IPS-NIHi7 (cell line): ENCODE results near the gene PER2.
A peak's percentile ranks its signal among the peaks of the same experiment; 100 is the strongest.

Experiments
- DNase-seq: peaks from one replicate; pipeline ENCODE4 v3.0.0; 2012; ENCODE audit warnings: mixed read lengths; ENCODE audit errors: extremely low spot score

The PER2 gene

DNA sequence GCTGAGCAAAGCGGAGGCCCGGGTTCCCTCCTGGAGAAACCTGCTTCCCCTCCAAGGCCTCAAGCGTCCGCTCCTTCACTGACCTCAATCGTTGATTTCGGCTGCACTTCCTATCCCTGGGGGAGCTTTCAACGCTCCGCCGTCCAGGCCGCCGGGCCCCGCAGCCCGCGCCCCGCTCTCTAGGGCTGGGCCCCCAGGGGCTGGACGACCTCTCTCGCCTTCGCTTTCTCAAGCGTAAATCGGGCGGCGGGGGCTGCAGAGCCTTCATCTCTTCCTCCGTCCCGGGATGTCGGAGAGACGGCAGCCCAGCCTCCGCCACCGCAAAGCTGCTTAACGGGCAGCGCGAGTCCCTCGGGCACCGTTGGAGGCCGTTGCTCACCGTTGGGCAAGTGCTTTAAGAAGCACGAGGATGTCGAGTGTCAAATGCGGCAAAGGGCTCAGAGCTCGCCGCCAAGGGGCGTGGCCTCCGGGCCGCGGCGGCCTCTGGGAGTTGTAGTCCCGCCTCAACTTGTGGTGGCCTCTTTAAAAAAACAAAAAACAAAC, 57.1 kb downstream of the PER2 start:
- DNase-seq: peak; percentile 88

DNA sequence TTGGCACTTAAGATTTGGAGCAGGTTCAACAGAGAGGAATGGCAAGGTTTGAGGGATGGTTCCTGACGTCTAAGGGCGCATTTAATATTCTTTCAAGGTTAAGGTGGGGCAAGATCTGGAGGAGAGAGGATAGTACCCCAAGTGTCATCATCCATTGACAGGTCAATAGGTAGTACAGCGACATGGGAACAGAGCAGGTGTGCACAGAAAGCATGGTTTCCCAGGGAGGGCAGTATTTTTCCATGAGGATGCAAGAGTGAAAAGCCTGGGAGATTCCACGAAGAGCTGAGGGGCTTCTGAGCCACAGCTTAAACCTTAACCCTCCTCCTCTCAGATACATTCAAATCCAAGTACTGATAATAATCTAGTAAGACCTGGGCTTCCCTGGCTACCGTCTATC, 57.7 kb downstream of the PER2 start:
- DNase-seq: no peak

DNA sequence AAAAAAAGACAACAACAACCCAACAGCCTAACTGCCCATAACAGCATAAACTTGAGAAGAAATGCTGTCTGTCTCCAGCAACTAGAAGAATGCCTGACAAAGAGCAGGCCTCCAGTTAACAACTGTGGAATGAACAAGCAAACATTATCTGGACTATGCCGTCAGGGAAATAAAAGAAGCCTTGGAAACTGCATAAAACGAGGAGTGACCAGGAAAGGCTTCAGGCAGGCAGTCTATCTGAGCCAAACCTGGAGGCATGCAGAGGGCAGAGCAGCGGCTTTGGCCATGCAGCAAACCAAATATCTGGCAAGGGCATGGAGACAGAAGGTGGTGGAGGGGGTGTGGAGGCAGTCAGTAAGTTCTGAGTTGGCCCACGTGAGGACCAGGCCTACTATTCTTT, 59.7 kb downstream of the PER2 start:
- no peak for DNase-seq

DNA sequence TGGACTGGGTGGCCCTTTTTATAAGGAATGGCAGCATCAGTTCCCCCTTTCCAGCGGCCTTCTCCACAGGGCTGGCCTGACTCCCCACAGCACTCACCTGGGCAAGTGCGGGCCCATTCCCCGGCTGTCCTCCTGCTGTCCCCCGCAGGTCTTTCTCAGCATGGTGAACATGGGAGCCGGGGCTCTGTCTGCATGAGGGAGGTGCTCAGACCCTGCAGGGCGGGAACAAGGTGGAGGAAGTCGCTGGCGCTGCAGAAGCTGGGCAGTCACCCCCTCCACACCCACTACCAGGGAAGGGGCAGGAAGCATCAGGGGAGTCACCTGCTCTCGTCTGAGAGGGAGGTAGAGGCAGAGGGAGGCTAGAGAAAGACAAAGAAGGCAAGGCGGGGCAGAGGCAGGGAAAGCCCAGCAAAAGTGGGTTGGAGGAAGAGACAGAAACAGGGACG, 60.8 kb downstream of the PER2 start:
- no peak for DNase-seq

DNA sequence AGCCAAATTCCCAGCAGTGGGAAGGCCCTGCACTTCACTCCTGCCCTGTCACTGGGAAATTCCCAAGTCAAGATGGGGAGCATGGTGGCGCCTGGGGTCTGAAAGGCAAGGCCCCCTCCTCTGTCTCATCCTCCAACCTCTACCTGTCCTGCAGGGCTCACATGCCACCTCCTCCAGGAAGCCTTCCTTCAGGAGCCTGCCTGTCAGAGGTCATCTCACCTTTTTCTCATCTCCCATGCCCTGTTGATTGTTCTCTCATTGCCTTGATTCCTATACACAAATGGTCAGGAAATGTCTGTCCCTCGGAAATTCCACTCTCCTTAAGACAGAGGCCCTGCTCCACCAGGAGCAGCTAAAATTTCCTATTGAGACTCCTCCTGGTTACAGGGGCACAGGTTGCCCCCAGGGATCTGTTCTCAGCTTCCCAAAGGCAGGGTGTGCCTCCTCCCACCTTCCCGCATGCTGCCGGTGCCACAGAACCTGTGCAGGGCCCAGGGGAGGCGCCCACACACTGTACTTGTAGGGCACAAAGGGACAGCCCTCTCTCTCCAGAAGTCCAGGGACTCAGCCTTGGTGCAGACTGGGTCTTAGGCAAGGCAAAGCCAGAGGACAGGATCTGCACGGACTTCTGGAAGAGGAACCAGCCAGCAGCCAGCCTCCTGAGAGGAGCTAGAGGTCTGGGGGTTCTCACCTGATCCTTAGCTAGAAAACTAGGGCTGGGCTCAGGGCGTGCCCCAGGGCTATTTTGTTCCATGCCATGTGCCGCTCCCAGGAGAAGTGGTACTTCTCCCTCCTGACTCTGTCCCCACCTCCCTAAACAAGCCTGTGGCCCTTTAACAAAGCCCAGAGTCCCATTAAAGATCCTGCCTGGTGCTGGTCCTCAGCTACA, 61.5 kb downstream of the PER2 start:
- no peak for DNase-seq

DNA sequence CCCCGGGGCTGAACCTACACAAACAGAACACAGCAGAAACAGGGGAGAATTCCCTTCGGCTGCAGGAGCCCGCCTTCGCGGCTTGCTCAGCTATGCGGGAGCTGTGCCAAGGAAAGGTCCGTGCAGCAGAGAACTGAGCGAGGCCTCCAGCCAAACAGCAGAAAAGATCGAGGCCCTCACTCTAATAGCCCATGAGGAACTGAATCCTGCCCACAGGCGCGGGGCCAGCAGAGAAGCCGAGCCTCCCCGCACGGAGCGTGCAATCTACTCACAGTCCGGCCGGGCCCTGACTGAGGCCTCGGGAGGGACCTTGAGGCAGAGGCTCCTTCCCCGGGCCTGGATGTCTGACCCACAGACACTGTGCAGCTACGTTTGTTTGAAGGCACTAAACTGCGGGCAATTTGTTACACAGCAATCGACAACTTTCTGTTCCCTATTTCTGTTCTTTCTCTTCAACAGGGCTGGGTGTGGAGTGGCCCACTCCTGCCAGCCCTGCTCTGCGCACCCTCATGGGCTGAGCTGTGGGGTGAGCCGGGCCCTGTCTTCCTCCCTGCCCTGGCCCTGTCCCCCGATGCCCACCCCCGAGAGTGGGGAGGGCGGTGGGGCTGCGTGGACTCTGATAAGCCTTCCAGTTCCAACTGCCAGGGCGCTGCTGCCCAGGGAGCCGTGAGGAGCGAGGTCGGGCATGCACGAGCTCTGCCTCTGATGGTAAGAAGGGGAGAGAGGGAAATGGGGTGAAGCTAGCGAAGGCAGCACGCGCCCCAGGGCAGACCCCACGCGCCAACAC, 62.3 kb downstream of the PER2 start:
- no peak for DNase-seq

DNA sequence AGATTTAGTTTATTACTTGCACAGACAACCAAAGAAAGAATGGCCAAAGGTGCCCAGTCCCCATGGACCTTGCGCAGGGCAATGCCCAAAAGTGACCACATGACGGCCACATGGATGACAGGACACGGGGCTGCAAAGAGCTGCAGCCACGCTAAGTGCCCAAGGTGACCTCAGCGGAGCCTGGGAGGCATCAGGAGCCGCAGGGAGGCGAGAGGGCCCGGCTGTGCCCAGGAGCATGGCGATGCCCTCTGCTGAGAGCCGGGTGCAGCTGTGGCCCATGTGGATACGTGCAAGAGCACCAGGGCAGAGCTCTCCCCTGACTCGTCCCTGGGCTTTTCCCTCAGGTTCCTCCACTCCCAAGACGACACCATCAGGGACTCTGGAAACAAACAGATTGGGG, 63.3 kb downstream of the PER2 start:
- no peak for DNase-seq

DNA sequence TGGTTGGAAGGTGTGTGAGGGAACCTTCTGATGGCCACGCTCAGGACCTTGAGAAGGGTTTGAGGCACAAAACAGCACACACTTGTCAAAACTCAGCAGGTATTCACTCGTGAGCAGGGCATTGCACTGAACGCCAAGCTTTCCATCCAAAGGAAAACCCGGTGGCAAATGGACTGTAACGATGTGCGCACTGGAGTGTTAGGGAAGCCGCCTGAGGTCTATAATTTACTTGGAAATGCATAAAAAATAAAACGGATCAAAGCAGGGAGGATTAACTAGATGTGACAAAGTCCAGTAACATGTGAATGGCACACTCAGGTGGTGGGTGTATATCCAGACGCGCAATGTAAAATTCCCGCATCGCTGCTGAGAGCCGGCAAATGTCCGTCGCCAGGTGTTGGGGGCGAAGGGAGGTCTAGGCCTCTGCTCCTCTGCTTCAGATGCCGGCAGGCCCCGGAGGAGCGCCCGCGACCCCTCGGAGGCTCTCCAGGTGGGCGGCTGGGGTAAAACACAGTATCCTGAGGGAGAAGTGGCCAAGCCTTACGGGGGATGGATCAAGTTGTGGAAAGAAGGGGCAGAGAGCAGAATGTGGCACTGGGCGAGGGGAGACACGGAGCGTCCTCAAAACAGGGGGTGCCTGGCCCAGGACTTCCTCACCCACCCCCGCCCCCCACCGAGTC, 63.9 kb downstream of the PER2 start:
- DNase-seq: no peak

DNA sequence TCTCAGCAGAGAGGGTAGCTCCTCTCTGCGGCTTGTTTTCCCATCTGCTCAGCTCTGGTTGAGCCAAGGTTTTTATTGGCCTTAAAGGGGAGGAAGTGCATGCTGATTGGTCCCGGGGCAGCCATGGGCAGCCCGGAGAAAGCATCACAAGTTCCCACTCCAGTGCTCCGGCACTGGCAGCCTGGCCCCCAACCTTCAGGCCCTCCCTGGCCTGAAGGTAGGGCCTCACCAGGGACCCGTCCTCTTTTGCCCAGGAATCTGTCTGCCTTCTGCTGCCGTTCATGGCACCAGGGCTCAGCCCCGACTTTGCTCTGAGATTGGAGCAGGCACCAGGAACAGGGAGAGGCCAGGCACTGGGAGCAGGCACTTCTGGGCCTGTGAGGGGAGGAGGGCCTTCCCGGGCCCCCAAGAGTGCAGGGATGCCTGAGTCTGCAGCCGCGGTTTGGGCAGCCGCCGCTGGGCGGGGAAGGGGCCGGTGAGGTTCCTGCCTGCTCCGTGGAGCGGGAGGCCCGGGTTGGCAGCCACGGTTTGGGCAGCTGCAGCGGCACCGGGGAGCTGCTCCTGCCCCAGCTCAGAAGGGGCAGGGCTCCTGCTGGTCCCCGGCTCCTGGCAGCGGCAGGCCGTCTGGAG, 67.4 kb downstream of the PER2 start:
- DNase-seq: no peak

DNA sequence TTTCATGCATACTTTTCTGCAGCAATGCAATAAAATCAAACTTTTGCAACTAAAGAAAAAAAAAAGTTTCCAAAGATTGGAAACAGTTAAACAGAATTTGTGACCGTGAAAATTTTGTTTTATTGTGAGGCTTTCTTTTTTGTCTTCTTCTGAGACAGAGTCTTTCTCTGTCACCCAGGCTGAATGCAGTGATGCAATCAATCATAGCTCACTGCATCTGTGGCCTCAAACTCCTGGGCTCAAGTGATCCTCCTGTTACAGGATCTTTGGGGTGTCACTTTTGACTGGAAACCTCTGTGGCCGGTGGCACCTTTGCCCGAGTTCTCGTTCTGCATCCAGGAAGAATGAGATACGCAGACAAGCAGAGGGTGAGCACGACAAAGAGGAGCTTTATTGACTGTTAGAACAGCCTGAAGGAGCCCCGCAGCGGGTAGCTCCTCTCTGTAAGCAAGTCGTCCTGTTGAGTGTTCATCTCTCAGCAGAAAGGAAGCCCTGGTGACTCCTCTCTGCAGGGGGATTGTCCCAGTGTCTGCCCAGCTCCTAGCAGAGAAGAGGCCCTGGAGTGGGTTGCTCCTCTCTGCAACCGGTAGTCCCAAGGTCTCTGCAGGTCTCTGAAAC, 68.0 kb downstream of the PER2 start:
- DNase-seq: no peak

DNA sequence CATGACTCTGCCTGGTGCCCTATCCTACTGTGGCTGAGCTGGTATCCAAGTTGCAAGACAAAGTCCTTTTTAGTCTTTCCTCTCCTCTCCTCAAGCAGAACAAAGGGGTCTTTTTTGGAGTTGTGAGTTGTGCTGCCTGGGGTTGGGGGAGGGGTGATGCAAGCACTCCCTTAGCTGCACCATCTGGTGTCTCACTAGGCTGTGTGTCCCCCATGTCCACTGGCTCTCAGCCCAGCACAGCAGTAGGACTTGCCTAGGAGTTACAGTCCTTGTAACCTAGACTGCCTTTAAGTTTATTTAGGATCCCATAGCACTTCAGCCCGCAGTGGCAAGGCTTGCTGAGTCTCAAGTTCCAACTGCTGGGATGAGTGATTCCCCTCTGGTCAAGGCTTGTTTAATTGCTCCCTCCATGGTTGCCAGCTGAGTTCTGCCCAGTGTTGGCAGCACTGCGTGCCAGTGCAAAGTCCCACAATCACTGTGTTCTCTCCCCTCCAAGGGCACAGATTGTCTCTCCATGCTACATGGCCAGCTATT, 71.7 kb downstream of the PER2 start:
- no peak for DNase-seq

DNA sequence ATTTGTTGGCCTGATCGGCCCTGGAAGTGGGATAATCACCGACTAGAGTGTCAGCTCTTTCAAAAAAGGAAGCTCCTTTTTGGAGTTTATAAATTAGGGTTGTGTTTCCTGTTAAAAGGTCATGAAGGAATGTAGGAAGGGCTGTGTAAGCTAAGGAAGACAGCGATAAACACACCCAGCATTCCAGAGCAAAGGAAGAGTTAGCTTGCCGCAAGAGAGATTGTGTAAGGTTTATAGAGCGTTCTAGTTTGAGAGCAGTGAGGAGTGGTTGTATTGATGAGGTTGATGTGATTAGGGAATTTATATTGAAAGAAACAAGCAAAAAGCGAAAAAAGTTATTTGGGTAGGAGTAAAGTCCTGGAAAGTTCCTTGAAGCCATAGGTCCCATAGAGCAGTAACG, 81.4 kb downstream of the PER2 start:
- DNase-seq: no peak

DNA sequence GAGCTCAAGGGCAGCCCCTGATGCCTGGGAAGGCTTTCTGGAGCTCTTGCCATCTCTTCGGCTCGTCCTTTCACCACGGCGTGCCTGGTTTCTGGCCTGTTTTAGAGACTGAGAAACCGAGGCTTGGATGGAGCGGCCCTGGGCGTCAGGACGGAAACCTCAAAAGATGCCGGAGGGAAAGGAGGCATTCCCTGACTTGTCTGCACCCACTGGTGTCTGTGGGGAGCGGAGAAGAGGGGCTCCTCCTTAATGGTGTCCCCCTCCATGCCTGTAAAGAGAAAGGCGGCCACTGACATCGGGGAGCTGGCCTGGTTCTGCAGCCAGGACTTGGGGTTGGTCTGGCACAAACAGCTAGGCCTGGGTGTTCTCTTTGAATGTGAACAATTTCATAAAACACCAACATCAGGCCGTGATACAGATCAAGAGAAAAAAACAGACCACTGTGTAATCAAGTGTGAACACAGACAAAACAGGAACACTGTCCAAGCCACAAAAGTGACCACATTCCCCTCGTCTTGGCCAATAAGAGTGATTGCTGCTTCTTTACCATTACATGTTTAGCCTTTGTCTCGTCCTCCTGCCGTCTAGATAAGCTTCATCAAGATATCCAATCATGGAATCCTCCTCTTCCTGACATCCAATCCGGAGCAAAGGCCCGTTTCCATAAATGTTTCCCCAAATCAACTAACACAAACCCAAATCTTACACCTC, 84.3 kb downstream of the PER2 start:
- no peak for DNase-seq

DNA sequence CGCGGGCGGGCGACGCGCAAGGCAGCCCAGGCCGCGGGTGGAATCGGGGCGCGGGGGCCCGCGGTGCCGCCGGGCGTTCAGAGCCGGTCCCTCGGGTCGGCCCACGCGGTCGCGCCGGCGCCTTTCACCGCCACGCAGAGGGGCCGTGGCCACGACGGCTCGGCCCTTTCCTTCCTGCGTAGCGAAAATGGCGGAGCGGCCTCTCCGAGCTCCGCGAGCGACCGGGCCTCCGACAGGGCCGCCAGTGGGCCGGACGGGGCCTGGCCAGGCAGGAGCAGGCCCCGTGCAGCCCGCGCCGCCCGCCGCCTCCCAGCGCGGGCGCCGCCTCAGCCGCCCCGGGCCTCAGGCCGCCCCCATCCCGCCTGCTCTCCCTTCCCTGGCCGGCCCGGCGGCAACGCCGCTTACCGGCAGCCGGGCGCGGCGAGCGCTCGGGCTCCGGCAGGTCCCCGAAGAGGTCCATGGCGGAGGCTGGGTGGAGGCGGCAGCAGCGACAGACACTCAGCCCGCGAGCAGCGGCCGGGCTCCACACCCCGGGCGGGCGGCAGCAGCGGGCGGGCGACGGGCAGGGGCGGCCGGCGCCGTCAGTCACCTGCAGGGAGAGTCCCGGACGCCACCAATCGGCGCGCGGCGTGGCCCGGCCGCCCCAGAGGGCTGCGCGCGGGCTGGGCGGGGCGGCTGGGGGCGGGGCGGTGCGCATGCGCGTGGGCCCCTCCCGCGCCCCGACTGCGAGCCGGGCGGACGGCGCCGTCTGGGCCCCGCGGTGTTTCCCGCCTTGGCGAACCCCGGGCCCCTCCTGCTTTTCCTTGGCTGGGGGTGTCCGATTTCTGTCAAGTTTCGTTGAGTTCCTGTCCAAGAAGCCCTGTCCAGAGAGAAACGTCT, 85.1 kb downstream of the PER2 start, which contains the start of gene ILKAP:
TSS of gene ILKAP (minus strand) at position 602 of the 879 bp plus-strand sequence. CDS start at position 460, 142 bp downstream.
- DNase-seq: peak; percentile 100

DNA sequence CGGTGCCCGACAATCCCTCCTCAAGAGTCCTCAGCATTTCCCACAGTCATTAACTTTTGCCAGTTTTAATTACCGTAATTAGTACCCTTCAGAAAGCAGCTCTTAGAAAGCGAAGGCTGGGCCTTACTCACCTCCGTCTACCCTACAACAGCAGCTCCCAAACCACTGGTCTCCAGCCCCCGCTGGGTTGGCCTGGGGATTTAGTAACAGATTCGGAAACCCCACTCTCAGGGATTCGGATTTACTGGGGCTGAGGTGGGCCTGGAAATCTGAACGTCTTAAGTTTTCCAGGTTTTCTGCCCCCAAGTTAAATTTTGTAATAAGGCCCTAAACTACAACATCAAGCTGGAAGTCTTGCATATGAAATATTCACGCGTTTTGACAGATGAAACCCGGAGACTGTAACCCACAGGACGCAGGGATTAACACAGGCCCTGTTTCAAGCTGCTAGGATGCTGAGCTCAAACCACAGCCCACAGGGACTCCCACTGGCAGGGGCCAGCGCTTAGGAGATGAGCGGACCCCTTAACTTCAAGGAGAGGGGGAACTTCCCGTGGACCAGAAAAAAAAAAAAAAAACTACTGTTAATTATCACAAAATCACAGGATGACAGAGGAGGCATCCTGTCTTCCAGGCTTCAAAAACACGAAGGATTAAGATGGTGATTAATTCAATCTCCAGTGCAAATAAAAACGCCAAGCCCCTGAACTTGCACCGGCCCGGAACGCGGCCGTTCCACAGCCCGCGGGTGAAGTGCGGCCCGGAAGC, 85.9 kb downstream of the PER2 start:
- DNase-seq: peak; percentile 45
